ENCODE data around the gene CACNA1C.

DNA sequence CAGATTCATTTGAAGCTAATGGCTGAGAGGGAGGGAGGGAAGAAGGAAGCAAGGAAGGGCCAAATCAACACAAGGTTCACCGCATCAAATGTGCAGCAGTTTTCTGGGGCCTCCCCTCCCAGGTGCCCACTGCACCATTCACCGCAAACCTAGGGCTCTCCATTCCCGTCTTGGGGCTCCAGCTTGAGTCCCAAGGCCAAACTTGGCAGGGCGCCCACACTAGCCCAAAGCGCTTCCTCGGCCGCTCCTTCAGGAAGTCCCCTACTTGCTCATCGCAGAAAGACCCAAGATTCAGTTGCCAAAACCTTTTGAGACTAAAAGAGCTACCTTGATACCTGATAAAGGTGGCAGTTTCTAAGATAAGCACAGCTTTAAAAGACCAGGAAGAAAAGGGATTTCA, 601.5 kb downstream of the CACNA1C start:
- TF ChIP-seq, protein P1, sequence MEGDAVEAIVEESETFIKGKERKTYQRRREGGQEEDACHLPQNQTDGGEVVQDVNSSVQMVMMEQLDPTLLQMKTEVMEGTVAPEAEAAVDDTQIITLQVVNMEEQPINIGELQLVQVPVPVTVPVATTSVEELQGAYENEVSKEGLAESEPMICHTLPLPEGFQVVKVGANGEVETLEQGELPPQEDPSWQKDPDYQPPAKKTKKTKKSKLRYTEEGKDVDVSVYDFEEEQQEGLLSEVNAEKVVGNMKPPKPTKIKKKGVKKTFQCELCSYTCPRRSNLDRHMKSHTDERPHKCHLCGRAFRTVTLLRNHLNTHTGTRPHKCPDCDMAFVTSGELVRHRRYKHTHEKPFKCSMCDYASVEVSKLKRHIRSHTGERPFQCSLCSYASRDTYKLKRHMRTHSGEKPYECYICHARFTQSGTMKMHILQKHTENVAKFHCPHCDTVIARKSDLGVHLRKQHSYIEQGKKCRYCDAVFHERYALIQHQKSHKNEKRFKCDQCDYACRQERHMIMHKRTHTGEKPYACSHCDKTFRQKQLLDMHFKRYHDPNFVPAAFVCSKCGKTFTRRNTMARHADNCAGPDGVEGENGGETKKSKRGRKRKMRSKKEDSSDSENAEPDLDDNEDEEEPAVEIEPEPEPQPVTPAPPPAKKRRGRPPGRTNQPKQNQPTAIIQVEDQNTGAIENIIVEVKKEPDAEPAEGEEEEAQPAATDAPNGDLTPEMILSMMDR (IDR thresholded peaks at IDR 0.05) = no peak
- no peak for TF ChIP-seq POLR2A (IDR thresholded peaks at IDR 0.05)

All from esophagus squamous epithelium (tissue), 4 donors.